ENCODE data around the gene MKKS. TPM values are rescaled to one million over a fixed set of nuclear protein-coding genes. Genes with fewer than 3 reads are reported as not detected.

MKKS gene
- total RNA-seq, 1 donor, result 1.3 TPM

GRCh38 chr20:10466325-10466724 is 32.3 kb upstream of the MKKS start:
- Histone ChIP-seq H3K4me3 (ENCODE audit: low read length) (no peak overlapping the region), H3K9me3 (ENCODE audit: low read depth, low read length) (peaks cover 6% of the 10 kb centered on the region), H3K27me3 (ENCODE audit: insufficient read depth, low read length) (no peaks in the 10 kb centered on the region), H3K4me1 (ENCODE audit: insufficient read depth, low read length) (peaks cover 21% of the 10 kb centered on the region)

- Histone ChIP-seq H3K9me3 (ENCODE audit: low read depth, low read length) (peaks cover 6% of the 10 kb centered on the region), H3K4me1 (ENCODE audit: insufficient read depth, low read length) (peaks cover 22% of the 10 kb centered on the region), H3K27me3 (ENCODE audit: insufficient read depth, low read length) (no peaks in the 10 kb centered on the region), H3K4me3 (ENCODE audit: low read length) (no peak overlapping the region)
Measured at GRCh38 chr20:10465135-10465534, 31.1 kb upstream of the MKKS start.

- no peaks in the 10 kb centered on the region for H3K27me3 ChIP-seq (ENCODE audit: insufficient read depth, low read length)
- no peak overlapping the region for H3K4me3 ChIP-seq (ENCODE audit: low read length)
- H3K4me1 ChIP-seq (ENCODE audit: insufficient read depth, low read length), result peaks cover 9% of the 10 kb centered on the region
- H3K9me3 ChIP-seq (ENCODE audit: low read depth, low read length), result peaks cover 6% of the 10 kb centered on the region
Measured at GRCh38 chr20:10463622-10464021, 29.6 kb upstream of the MKKS start.

- Histone ChIP-seq H3K27me3 (ENCODE audit: insufficient read depth, low read length) (no peaks in the 10 kb centered on the region), H3K4me1 (ENCODE audit: insufficient read depth, low read length) (peaks cover 9% of the 10 kb centered on the region), H3K4me3 (ENCODE audit: low read length) (no peak overlapping the region), H3K9me3 (ENCODE audit: low read depth, low read length) (peaks cover 6% of the 10 kb centered on the region)
Measured at GRCh38 chr20:10462516-10462915, 28.5 kb upstream of the MKKS start.

GRCh38 chr20:10461495-10461894 is 27.5 kb upstream of the MKKS start:
- peaks cover 6% of the 10 kb centered on the region for H3K9me3 ChIP-seq (ENCODE audit: low read depth, low read length)
- H3K4me1 ChIP-seq (ENCODE audit: insufficient read depth, low read length), result peaks cover 9% of the 10 kb centered on the region
- H3K4me3 ChIP-seq (ENCODE audit: low read length), result no peak overlapping the region

GRCh38 chr20:10454151-10454750 is 20.2 kb upstream of the MKKS start:
- H3K4me1 ChIP-seq (ENCODE audit: insufficient read depth, low read length), result peaks cover 15% of the 10 kb centered on the region

More at GRCh38 chr20:10461495-10461894, 27.5 kb upstream of the MKKS start:
- no peaks in the 10 kb centered on the region for H3K27me3 ChIP-seq (ENCODE audit: insufficient read depth, low read length)

GRCh38 chr20:10453241-10453640 is 19.2 kb upstream of the MKKS start:
- Histone ChIP-seq H3K4me3 (ENCODE audit: low read length) (no peak overlapping the region), H3K9me3 (ENCODE audit: low read depth, low read length) (no peaks in the 10 kb centered on the region), H3K27me3 (ENCODE audit: insufficient read depth, low read length) (no peaks in the 10 kb centered on the region), H3K4me1 (ENCODE audit: insufficient read depth, low read length) (peaks cover 15% of the 10 kb centered on the region)

More at GRCh38 chr20:10454151-10454750, 20.2 kb upstream of the MKKS start:
- no peak overlapping the region for H3K4me3 ChIP-seq (ENCODE audit: low read length)
- H3K27me3 ChIP-seq (ENCODE audit: insufficient read depth, low read length), result no peaks in the 10 kb centered on the region
- no peaks in the 10 kb centered on the region for H3K9me3 ChIP-seq (ENCODE audit: low read depth, low read length)

- Histone ChIP-seq H3K4me1 (ENCODE audit: insufficient read depth, low read length) (peaks cover 17% of the 10 kb centered on the region), H3K27me3 (ENCODE audit: insufficient read depth, low read length) (no peaks in the 10 kb centered on the region), H3K4me3 (ENCODE audit: low read length) (no peak overlapping the region), H3K9me3 (ENCODE audit: low read depth, low read length) (no peaks in the 10 kb centered on the region)
Measured at GRCh38 chr20:10449270-10449669, 15.2 kb upstream of the MKKS start.

GRCh38 chr20:10448270-10449156 is 14.5 kb upstream of the MKKS start:
- no peaks in the 10 kb centered on the region for H3K27me3 ChIP-seq (ENCODE audit: insufficient read depth, low read length)

GRCh38 chr20:10447028-10447427 is 13.0 kb upstream of the MKKS start:
- H3K9me3 ChIP-seq (ENCODE audit: low read depth, low read length), result no peaks in the 10 kb centered on the region
- peaks cover 4% of the 10 kb centered on the region for H3K4me1 ChIP-seq (ENCODE audit: insufficient read depth, low read length)
- no peaks in the 10 kb centered on the region for H3K27me3 ChIP-seq (ENCODE audit: insufficient read depth, low read length)
- no peak overlapping the region for H3K4me3 ChIP-seq (ENCODE audit: low read length)

More at GRCh38 chr20:10448270-10449156, 14.5 kb upstream of the MKKS start:
- Histone ChIP-seq H3K9me3 (ENCODE audit: low read depth, low read length) (no peaks in the 10 kb centered on the region), H3K4me1 (ENCODE audit: insufficient read depth, low read length) (peaks cover 11% of the 10 kb centered on the region), H3K4me3 (ENCODE audit: low read length) (no peak overlapping the region)

- Histone ChIP-seq H3K27me3 (ENCODE audit: insufficient read depth, low read length) (no peaks in the 10 kb centered on the region), H3K9me3 (ENCODE audit: low read depth, low read length) (no peaks in the 10 kb centered on the region), H3K4me1 (ENCODE audit: insufficient read depth, low read length) (peaks cover 4% of the 10 kb centered on the region), H3K4me3 (ENCODE audit: low read length) (no peak overlapping the region)
Measured at GRCh38 chr20:10445758-10446157, 11.7 kb upstream of the MKKS start.

- Histone ChIP-seq H3K4me1 (ENCODE audit: insufficient read depth, low read length) (peaks cover 4% of the 10 kb centered on the region), H3K9me3 (ENCODE audit: low read depth, low read length) (no peaks in the 10 kb centered on the region), H3K4me3 (ENCODE audit: low read length) (no peak overlapping the region), H3K27me3 (ENCODE audit: insufficient read depth, low read length) (no peaks in the 10 kb centered on the region)
Measured at GRCh38 chr20:10443936-10444335, 9.9 kb upstream of the MKKS start.

GRCh38 chr20:10438217-10438616 is 4.2 kb upstream of the MKKS start:
- Histone ChIP-seq H3K4me3 (ENCODE audit: low read length) (no peak overlapping the region), H3K9me3 (ENCODE audit: low read depth, low read length) (no peaks in the 10 kb centered on the region), H3K27me3 (ENCODE audit: insufficient read depth, low read length) (no peaks in the 10 kb centered on the region), H3K4me1 (ENCODE audit: insufficient read depth, low read length) (peaks cover 22% of the 10 kb centered on the region)

GRCh38 chr20:10436053-10436699 is 2.2 kb upstream of the MKKS start:
- Histone ChIP-seq H3K4me1 (ENCODE audit: insufficient read depth, low read length) (peaks cover 39% of the 10 kb centered on the region), H3K27me3 (ENCODE audit: insufficient read depth, low read length) (no peaks in the 10 kb centered on the region), H3K4me3 (ENCODE audit: low read length) (no peak overlapping the region), H3K9me3 (ENCODE audit: low read depth, low read length) (no peaks in the 10 kb centered on the region)
